Smooth muscle cell (in vitro differentiated cells): ENCODE measurements around the gene SMC6. TPM values are rescaled to one million over a fixed set of nuclear protein-coding genes. Genes with fewer than 3 reads are reported as not detected.

Experiments
- DNase-seq: peaks from one replicate; lab custom pipeline; 2025; ENCODE audit not compliant: unreplicated experiment; lab: John Stamatoyannopoulos, UW
- H2AFZ ChIP-seq: fragments of 200-600 bp; sonication (generic); 2 replicates; pipeline ENCODE4 v1.6.0; 2016; ENCODE audit warnings: antibody characterized with exemption, low read depth, mild to moderate bottlenecking
- H3F3A ChIP-seq: fragments of 200-600 bp; sonication (generic); 2 replicates; pipeline ENCODE4 v1.6.0; 2017; ENCODE audit warnings: antibody characterized with exemption, low read depth
- H3K27ac ChIP-seq: fragments of 200-600 bp; sonication (generic); 2 replicates; pipeline ENCODE4 v1.5.1; 2016; ENCODE audit warnings: low read depth, mild to moderate bottlenecking
- H3K27me3 ChIP-seq: fragments of 200-600 bp; sonication (generic); 2 replicates; pipeline ENCODE4 v1.6.1; 2016; ENCODE audit warnings: low read depth, mild to moderate bottlenecking
- H3K36me3 ChIP-seq: fragments of 200-600 bp; sonication (generic); 2 replicates; pipeline ENCODE4 v1.5.1; 2016; ENCODE audit warnings: low read depth
- H3K4me1 ChIP-seq: fragments of 200-600 bp; sonication (generic); 2 replicates; pipeline ENCODE4 v1.5.1; 2016; ENCODE audit warnings: low read depth
- H3K4me2 ChIP-seq: fragments of 200-600 bp; sonication (generic); 2 replicates; pipeline ENCODE4 v1.6.0; 2016; ENCODE audit warnings: mild to moderate bottlenecking
- H3K4me3 ChIP-seq: fragments of 200-600 bp; sonication (generic); 2 replicates; pipeline ENCODE4 v1.5.1; 2016; ENCODE audit warnings: mild to moderate bottlenecking
- H3K79me2 ChIP-seq: fragments of 200-600 bp; sonication (generic); 2 replicates; pipeline ENCODE4 v1.6.0; 2016; ENCODE audit warnings: low read depth, mild to moderate bottlenecking
- H3K9ac ChIP-seq: fragments of 200-600 bp; sonication (generic); 2 replicates; pipeline ENCODE4 v1.6.0; 2016; ENCODE audit warnings: low read depth
- H3K9me3 ChIP-seq: fragments of 200-600 bp; sonication (generic); replicated peaks from 2 replicates; pipeline ENCODE4 v1.5.1; 2016; ENCODE audit warnings: low read depth
- H4K20me1 ChIP-seq: fragments of 200-600 bp; sonication (generic); 2 replicates; pipeline ENCODE4 v1.6.0; 2016; ENCODE audit warnings: low read depth
- CTCF ChIP-seq: fragments of 200-600 bp; sonication (generic); IDR thresholded peaks from 2 replicates; pipeline ENCODE4 v1.5.1; 2017; ENCODE audit warnings: borderline replicate concordance, mild to moderate bottlenecking, antibody characterized with exemption; ENCODE audit not compliant: insufficient read depth, poor library complexity, severe bottlenecking
- WGBS: methylation state at CpG from one replicate; pipeline ENCODE4 v1.1.7; 2016; ENCODE audit warnings: low lambda C conversion rate; 5-methylcytosine and 5-hydroxymethylcytosine counted together
- polyA plus RNA-seq: library from polyadenylated mRNA; unstranded; fragments of >200 nt; fragmentation: Nextera tagmentation; extraction: Ambion mirVana; gene quantifications from 2 replicates; pipeline ENCODE4 v1.2.1, GENCODE V29; 2016
- total RNA-seq: library from RNA; depleted of rRNA; stranded (reverse); fragments of >200 nt; gene quantifications from 2 replicates; pipeline ENCODE4 v1.2.3, GENCODE V29; 2014

The SMC6 gene
- total and polyA plus RNA-seq, 2 experiments from 2014 or later: 11.2 to 18.1 TPM

GRCh38 chr2:17649026-17649425, 104.6 kb downstream of the SMC6 start:
- no peak overlapping the region for H3K9ac ChIP-seq
- WGBS: 94% methylated on average over 11 of the region's 11 CpGs
- H3K4me1 ChIP-seq: peaks cover 7% of the 10 kb centered on the region
- H3K4me3 ChIP-seq: no peak overlapping the region
- H3F3A ChIP-seq: peaks cover 3% of the 10 kb centered on the region
- H3K36me3 ChIP-seq: no peaks in the 10 kb centered on the region
- no peak for DNase-seq
- TF ChIP-seq CTCF: no peak
- H3K27ac ChIP-seq: no peak overlapping the region
- H2AFZ ChIP-seq: no peak overlapping the region
- H3K79me2 ChIP-seq: no peaks in the 10 kb centered on the region
- no peaks in the 10 kb centered on the region for H4K20me1 ChIP-seq
- no peaks in the 10 kb centered on the region for H3K27me3 ChIP-seq
- no peaks in the 10 kb centered on the region for H3K9me3 ChIP-seq
- H3K4me2 ChIP-seq: no peak overlapping the region

GRCh38 chr2:17648581-17648980, 105.0 kb downstream of the SMC6 start:
- no peak for TF ChIP-seq CTCF
- no peaks in the 10 kb centered on the region for H3K79me2 ChIP-seq
- DNase-seq: no peak
- no peak overlapping the region for H3K4me3 ChIP-seq
- no peaks in the 10 kb centered on the region for H3K36me3 ChIP-seq
- no peak overlapping the region for H2AFZ ChIP-seq
- H3K4me2 ChIP-seq: no peak overlapping the region
- WGBS: 97% methylated on average over 1 of the region's 1 CpG
- H3F3A ChIP-seq: peaks cover 6% of the 10 kb centered on the region
- H3K27ac ChIP-seq: no peak overlapping the region
- H3K9ac ChIP-seq: no peak overlapping the region
- no peaks in the 10 kb centered on the region for H4K20me1 ChIP-seq
- H3K27me3 ChIP-seq: no peaks in the 10 kb centered on the region
- H3K4me1 ChIP-seq: peaks cover 7% of the 10 kb centered on the region
- H3K9me3 ChIP-seq: no peaks in the 10 kb centered on the region

- peaks cover 7% of the 10 kb centered on the region for H3K4me1 ChIP-seq
- H3K27me3 ChIP-seq: no peaks in the 10 kb centered on the region
- H3K36me3 ChIP-seq: no peaks in the 10 kb centered on the region
- H3K27ac ChIP-seq: no peak overlapping the region
- no peaks in the 10 kb centered on the region for H3K9me3 ChIP-seq
- TF ChIP-seq CTCF: no peak
- WGBS: 94% methylated on average over 5 of the region's 5 CpGs
- H2AFZ ChIP-seq: no peak overlapping the region
- no peaks in the 10 kb centered on the region for H3K79me2 ChIP-seq
- H3K4me2 ChIP-seq: no peak overlapping the region
- H3K4me3 ChIP-seq: no peak overlapping the region
- DNase-seq: no peak
- no peaks in the 10 kb centered on the region for H4K20me1 ChIP-seq
- no peak overlapping the region for H3K9ac ChIP-seq
- H3F3A ChIP-seq: peaks cover 7% of the 10 kb centered on the region
Observed at GRCh38 chr2:17646838-17647701, 106.5 kb downstream of the SMC6 start.
